Gastroesophageal sphincter (tissue), 4 donors: Measurements from ENCODE around the gene COTL1. TPM values are rescaled to one million over a fixed set of nuclear protein-coding genes. Genes with fewer than 3 reads are reported as not detected.
A peak's percentile ranks its signal among the peaks of the same experiment; 100 is the strongest.
"Not testable (repeated sequence)": the region's sequence is repeated elsewhere in the genome, so short reads cannot be mapped to it uniquely, and the experiment has no call there.

Source experiments
- ATAC-seq: fragments of 150-250 bp; one replicate; pipeline ENCODE4 v1.9.1; 2016; ENCODE audit warnings: mild to moderate bottlenecking, moderate library complexity
- H3K27ac ChIP-seq, 4 donors: fragments of 200-600 bp; sonication (generic) in 3 of 4; 1 replicate in 3 of 4; 2 replicates in 1 of 4; pipeline ENCODE4 v1.5.1; 2016 to 2019
- H3K27me3 ChIP-seq: fragments of 200-600 bp; sonication (generic); one replicate; pipeline ENCODE4 v1.5.1; 2019
- H3K36me3 ChIP-seq, 2 donors: fragments of 200-600 bp; sonication (generic); one replicate each; pipeline ENCODE4 v1.5.1; 2019; ENCODE audit warnings: control low read depth in 1 of 2
- H3K4me1 ChIP-seq, 3 donors: fragments of 200-600 bp; sonication (generic); 1 replicate in 2 of 3; 2 replicates in 1 of 3; pipeline ENCODE4 v1.5.1; 2016 to 2019; ENCODE audit warnings: control low read depth in 2 of 3
- H3K4me3 ChIP-seq, 2 donors: fragments of 200-600 bp; sonication (generic); one replicate each; pipeline ENCODE4 v1.5.1; 2019; ENCODE audit warnings: mild to moderate bottlenecking in 1 of 2, moderate library complexity in 1 of 2
- H3K9me3 ChIP-seq, 3 donors: fragments of 200-600 bp; sonication (generic); one replicate each; pipeline ENCODE4 v1.5.1; 2017 to 2019; ENCODE audit warnings: control low read depth in 2 of 3
- EP300 ChIP-seq: sonication (generic); formaldehyde crosslinking; IDR thresholded peaks from one replicate; pipeline ENCODE4 v1.6.1; 2017; ENCODE audit warnings: antibody characterized with exemption, mild to moderate bottlenecking
- POLR2A ChIP-seq, 2 donors: fragments of 450-650 bp; IDR thresholded peaks; one replicate each; pipeline ENCODE4 v1.6.1; 2017; ENCODE audit warnings: antibody characterized with exemption in 2 of 2, mild to moderate bottlenecking in 2 of 2, moderate library complexity in 1 of 2
- POLR2AphosphoS5 ChIP-seq: sonication (generic); formaldehyde crosslinking; IDR thresholded peaks from one replicate; pipeline ENCODE4 v1.6.1; 2017; ENCODE audit warnings: antibody characterized with exemption
- WGBS, 2 donors: methylation state at CpG; one replicate each; pipeline ENCODE4 v1.1.5; 2018; ENCODE audit warnings: low coverage in 1 of 2; 5-methylcytosine and 5-hydroxymethylcytosine counted together
- total RNA-seq, 4 donors: library from RNA; depleted of rRNA; stranded (reverse); fragments of >200 nt; gene quantifications; one replicate each; pipeline ENCODE4 v1.1.0, GENCODE V29; 2016
- TF ChIP-seq, protein P1 (sequence below), 4 experiments: fragments of 200-600 bp in 2 of 4; fragments of 450-650 bp in 2 of 4; sonication (generic) in 1 of 4; IDR thresholded peaks; one replicate each; pipeline ENCODE4 v1.5.1; 2017 to 2019; ENCODE audit warnings: antibody characterized with exemption in 4 of 4, mild to moderate bottlenecking in 2 of 4, moderate library complexity in 2 of 4

COTL1 gene
- total RNA-seq, 4 donors from 2014 or later: 13.1 to 46.2 (median 37.3) TPM

DNA sequence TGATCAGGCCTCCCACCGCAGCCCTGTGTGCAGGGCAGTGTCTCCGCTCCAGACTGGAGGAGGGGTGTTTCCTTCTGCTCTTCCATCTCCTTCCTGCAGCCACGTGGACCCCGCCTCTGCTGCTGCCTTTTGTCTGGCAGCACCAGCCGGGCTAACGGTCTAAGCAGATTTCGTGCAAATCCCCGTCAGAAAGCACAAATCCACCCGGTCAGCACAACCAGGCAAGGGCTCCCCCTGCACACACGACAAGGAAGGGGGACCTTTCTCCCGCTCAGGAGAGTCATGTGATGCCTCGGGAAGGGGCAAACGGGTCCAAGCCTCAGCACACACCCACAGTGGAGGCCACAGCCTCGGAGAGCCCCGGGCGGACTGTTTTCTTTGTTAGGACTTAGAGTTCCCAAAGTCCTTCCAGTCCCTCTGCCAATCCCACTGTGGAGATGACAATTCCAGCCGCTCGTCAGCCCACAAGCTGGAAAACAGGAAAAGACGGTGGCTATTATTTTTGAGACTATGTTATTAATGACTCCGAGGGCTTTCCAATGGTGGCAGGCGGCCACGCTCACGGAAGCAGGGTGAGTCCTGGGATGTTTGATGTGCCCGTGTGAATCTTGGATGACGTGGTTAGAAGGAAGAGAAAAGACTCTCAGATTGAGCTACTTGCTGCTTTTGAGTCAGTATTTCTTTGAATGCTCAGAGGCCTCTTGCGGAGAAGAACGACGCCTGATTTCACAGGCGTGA lies 90.9 kb downstream of the COTL1 start:
- no peak for TF ChIP-seq POLR2A (IDR thresholded peaks at IDR 0.05)
- TF ChIP-seq, protein P1, sequence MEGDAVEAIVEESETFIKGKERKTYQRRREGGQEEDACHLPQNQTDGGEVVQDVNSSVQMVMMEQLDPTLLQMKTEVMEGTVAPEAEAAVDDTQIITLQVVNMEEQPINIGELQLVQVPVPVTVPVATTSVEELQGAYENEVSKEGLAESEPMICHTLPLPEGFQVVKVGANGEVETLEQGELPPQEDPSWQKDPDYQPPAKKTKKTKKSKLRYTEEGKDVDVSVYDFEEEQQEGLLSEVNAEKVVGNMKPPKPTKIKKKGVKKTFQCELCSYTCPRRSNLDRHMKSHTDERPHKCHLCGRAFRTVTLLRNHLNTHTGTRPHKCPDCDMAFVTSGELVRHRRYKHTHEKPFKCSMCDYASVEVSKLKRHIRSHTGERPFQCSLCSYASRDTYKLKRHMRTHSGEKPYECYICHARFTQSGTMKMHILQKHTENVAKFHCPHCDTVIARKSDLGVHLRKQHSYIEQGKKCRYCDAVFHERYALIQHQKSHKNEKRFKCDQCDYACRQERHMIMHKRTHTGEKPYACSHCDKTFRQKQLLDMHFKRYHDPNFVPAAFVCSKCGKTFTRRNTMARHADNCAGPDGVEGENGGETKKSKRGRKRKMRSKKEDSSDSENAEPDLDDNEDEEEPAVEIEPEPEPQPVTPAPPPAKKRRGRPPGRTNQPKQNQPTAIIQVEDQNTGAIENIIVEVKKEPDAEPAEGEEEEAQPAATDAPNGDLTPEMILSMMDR (IDR thresholded peaks at IDR 0.05): no peak
- no peak for TF ChIP-seq POLR2AphosphoS5
- no peak for TF ChIP-seq EP300
- Histone ChIP-seq H3K27me3 (no peaks in the 10 kb centered on the region), H3K4me3 (peak overlapping the region in 1 of 2 donors; percentile 28), H3K9me3 (no peaks in the 10 kb centered on the region), H3K4me1 (peaks cover 3 to 33% (median 26%) of the 10 kb centered on the region in 3 donors), H3K36me3 (no peaks in the 10 kb centered on the region), H3K27ac (peak overlapping the region; percentile 59 to 82 (median 75))
- 17 to 21% methylated on average over 14 of the region's 29 CpGs for WGBS, 2 donors
- ATAC-seq: peak; percentile 40

DNA sequence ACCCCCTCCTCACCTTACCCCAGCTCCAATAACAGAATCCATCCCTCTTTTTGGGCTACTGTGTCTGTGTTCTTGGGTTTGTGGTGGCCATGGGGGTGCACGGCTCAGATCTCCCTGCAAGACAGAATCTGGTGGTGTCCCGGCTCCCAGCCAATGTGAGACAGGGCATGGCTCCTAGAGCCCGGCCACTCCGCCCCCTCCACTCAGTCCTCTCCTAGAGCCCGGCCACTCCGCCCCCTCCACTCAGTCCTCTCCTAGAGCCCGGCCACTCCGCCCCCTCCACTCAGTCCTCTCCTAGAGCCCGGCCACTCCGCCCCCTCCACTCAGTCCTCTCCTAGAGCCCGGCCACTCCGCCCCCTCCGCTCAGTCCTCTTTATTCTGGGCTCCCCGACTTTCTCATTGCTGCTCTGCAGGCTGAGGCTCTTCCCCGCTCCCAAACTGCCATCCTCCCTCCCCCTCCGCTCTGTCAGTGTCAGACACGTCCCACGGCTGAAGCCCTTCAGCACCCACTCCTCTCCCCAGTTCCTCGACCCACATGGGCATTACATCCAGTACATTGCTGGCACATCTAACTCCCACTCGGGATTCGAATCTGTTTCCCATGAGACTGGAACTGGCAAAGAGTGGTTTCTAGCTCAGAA lies 92.8 kb downstream of the COTL1 start:
- not testable (repeated sequence) for H3K9me3 ChIP-seq, H3K27ac ChIP-seq, H3K27me3 ChIP-seq, ATAC-seq, H3K36me3 ChIP-seq, H3K4me3 ChIP-seq
- peaks cover 0 to 24% (median 18%) of the 10 kb centered on the region in 3 donors for H3K4me1 ChIP-seq
- WGBS, 2 donors: 81 to 85% methylated on average over 10 to 12 of the region's 21 CpGs

DNA sequence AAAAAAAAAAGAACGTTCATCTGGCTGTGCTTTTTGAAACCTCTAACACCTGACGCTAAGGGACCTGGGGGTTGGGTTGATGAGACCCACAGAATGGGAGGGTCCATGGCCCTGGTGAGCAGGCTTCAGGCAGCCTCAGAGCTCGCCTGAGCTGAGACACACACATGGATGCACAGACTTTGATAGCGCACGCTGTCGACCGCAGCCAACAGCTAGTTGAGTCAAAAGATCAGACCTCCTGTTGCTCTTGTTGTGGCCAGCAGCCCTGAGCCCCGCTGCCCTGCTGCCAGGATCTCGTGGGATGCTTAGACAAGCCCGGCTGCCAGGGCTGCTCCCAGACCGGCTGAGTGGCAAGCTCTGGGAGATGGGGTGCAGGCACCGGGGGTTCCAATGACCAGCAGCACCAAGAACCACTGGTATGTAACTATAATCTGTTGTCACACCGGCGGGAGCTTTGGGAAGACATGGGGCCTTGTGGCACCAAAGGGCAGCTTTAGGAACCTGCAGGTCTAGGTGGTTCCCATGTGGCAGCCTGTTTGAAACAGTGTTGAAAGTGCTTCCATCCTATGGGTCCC lies 93.4 kb downstream of the COTL1 start:
- H3K36me3 ChIP-seq: no peaks in the 10 kb centered on the region
- WGBS, 2 donors: 98 to 100% methylated on average over 1 to 9 of the region's 14 CpGs
- peaks cover 0 to 24% (median 18%) of the 10 kb centered on the region in 3 donors for H3K4me1 ChIP-seq
- ATAC-seq: no peak
- H3K9me3 ChIP-seq: no peaks in the 10 kb centered on the region
- no peak overlapping the region for H3K27ac ChIP-seq
- H3K27me3 ChIP-seq: no peaks in the 10 kb centered on the region
- H3K4me3 ChIP-seq: no peak overlapping the region
- TF ChIP-seq POLR2A (IDR thresholded peaks at IDR 0.05) (no peak), EP300 (no peak), POLR2AphosphoS5 (no peak)
- TF ChIP-seq, protein P1 (IDR thresholded peaks at IDR 0.05): no peak

DNA sequence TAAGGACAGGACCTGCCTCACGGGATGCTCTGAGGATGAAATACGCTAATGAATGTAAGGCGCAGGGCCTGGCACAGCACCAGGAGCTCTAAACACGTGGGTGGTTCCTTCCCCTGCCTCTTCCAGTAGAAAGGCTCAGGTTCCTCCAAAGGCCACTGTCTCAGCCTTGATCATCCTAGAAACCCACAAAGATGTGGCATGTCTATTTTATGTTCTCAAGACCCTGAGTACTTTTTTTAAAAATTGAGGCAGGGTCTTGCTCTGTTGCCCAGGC lies 96.4 kb downstream of the COTL1 start:
- no peak overlapping the region for H3K27ac ChIP-seq
- 53% methylated on average over 4 of the region's 4 CpGs; no CpG with 5 or more reads in 1 of the 2 donors for WGBS, 2 donors
- H3K27me3 ChIP-seq: no peaks in the 10 kb centered on the region
- ATAC-seq: no peak
- no peaks in the 10 kb centered on the region for H3K9me3 ChIP-seq
- TF ChIP-seq POLR2A (IDR thresholded peaks at IDR 0.05): no peak
- no peak for TF ChIP-seq EP300
- TF ChIP-seq, protein P1 (IDR thresholded peaks at IDR 0.05): no peak
- no peak for TF ChIP-seq POLR2AphosphoS5
- H3K36me3 ChIP-seq: no peaks in the 10 kb centered on the region
- H3K4me3 ChIP-seq: no peak overlapping the region
- H3K4me1 ChIP-seq: peaks cover 0 to 2% (median under 1%) of the 10 kb centered on the region in 3 donors

DNA sequence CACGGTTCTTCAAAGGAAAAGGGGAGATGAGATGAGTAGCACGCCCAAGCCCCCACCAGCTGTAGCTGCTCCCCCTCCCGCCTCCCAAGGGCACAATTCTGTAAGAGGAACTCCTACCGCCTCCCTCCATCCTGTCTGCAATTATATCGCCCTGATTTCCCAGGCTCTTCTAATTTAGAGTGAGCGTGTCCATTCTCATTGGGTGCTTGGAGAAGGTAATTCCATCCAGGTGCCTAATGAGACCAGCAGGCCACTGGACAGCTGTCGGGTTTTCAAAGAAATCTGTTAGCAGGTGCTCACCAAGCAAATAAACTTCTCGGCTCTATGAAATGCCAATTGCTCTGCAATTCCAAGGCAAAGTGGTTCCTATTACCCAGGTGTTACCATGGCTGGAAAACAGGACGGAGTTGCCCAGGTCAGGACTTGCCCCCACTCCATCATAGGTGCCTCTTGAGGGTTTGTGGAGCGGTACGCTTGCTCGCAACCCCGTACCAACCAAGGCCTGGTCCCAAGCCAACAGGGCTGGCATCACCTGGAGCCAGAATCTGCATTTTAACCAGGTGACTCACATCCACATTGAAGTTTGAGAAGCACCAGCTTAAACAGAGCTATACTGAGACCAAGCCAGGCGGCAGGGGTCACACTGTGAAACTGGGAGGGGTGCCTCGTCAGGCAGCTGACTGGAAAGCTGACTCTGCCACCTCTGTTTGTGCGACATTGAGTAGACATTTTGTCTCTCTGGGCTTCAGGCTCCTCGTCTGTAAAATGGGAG lies 97.0 kb downstream of the COTL1 start:
- no peak overlapping the region for H3K27ac ChIP-seq
- no peak overlapping the region for H3K4me3 ChIP-seq
- no peaks in the 10 kb centered on the region for H3K4me1 ChIP-seq
- no peaks in the 10 kb centered on the region for H3K27me3 ChIP-seq
- no peaks in the 10 kb centered on the region for H3K36me3 ChIP-seq
- 42 to 71% methylated on average over 8 to 9 of the region's 17 CpGs for WGBS, 2 donors
- TF ChIP-seq POLR2AphosphoS5 (no peak), EP300 (no peak), POLR2A (IDR thresholded peaks at IDR 0.05) (no peak)
- TF ChIP-seq, protein P1 (IDR thresholded peaks at IDR 0.05): no peak
- no peaks in the 10 kb centered on the region for H3K9me3 ChIP-seq
- ATAC-seq: no peak
